Limb (tissue), 2 donors: Measurements from ENCODE around the gene PITX1.

Experiments
- DNase-seq, 2 donors: peaks; one replicate each; pipeline ENCODE4 v3.0.0-alpha.2; 2016; ENCODE audit errors: extremely low spot score in 2 of 2

The PITX1 gene

DNA sequence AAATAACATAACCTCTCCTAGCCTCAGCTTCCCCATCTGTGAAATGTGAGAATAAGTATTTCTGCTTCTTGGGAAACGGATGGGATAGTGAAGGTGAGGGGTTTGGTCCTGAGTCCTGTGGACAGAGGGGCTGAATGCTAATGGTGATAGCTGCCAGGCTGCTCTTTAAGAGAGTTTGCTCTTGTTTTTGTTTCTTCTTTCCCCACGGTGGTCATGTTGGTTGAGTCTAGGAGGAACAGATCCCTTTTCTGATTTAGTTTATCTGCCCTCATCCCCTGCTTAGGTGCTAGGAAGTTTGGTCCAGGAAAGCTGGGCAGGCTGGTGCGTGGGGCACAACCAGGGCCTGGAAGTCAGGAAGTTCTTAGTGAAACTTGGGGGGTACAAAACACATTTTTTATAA is 7.7 kb upstream of the PITX1 start:
- no peak for DNase-seq

DNA sequence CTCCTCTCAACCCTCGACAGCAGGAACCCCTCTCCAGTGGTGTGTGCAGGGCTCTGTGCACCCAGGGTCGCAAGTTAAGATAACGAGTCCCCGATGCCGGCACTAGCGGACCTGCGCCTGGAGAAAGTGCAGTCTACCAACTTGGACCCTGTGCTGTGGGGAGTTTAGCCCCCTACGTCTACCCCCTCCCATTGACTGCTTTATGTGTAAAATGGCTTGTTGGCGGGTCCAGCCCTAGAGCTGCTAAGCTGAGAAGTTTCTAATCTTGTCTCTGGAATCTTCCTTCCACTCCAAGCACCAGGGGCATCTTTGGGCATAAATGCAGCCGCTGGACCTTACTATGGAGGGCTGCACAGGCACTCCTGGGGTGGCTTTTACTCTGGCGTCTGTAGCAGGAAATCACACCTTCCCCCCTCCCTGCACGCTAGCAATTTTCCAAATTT is 7.1 kb upstream of the PITX1 start:
- DNase-seq = no peak

DNA sequence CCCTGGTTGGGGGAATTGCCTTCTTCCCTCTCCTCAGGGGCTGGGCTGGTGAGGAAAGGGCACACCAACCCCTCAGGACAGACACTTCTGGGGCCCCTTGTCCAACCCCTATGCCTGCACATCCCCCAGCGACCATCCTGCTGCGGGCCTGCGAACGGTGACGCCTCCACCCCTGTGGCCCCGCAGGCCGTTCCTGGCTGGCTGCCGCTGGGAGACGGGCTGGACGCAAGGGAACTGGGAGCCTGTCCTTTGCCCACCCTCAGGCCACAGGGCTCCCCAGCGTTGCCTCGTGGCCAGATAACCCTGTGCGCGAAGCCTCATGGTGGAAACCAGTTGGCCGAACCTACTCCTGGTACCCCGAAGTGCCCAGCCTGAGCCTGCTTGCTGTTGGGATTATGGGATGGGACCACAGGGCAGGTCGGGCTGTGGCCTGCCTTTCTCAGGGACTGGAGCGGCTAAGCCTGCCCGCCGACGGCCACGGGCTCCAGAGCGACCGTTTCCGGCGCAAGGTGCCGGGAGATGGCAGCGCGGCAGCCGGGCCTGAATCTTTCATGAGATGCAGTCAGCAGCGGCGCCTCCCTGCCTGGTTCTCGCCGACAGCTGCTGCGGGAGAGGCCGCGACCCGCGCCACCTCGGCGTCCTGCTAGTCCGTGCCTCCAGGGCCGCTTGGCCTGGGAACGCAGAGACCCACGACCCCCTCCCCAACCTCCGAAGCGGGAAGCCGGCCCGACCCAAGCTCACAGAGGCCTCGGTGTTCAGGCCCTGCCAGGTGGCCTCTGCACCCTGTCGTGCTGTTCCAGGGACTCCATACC is 6.5 kb upstream of the PITX1 start:
- peak in 1 of 2 donors; percentile 66 for DNase-seq

DNA sequence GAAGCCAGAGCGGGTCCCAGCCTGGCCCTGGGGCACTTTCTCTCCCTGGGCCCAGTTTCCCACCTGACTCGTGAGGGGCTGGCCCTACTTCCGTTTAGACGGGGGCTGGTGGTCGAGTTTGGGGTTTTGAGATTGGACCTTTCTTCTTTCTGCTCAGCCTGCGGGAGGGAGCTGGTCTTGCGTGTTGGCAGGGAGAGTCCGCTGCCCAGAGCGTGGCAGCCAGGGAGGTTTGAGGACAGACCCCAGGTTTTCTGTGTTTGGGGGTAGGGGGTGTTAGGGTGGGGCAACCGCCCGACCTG is 6.0 kb upstream of the PITX1 start:
- no peak for DNase-seq

DNA sequence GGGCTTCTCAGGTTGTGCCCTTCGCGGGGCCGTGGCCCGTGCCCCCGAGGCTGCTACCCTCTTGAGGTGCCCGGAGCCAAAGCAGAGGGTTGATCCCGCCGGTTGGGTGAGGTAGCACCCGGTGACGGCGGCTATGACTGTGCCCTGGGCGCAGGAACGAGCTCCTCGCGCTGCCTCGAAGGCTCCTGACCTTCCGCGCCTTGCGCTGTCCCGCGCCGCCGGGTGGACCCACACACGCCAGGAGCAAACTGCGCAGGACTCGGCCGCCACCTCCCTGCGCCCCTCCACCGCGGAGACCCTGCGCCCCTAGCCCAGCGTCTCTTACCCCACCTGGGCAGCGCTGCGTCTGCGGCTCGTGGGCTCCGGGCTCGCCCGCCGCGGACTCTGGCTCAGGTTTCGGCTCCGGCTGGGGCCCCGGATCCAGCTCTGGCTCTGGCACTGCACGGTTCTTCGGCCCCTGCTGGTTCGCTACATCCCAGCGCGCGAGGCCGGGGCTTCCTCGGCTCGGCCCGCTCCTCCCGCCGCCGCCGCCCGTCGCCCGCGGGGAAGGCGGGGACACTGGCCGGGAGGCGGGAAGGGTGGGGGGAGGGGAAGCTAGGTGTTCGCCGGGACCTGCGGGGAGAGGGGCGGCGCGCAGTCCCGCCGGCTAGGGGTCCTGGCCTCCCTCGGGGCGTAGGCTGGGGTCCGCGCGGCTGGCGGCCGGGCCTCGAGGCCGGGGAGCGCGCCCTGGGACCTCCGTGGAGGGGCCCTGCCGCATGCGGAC is 5.4 kb upstream of the PITX1 start:
- DNase-seq = peak in 1 of 2 donors; percentile 65

DNA sequence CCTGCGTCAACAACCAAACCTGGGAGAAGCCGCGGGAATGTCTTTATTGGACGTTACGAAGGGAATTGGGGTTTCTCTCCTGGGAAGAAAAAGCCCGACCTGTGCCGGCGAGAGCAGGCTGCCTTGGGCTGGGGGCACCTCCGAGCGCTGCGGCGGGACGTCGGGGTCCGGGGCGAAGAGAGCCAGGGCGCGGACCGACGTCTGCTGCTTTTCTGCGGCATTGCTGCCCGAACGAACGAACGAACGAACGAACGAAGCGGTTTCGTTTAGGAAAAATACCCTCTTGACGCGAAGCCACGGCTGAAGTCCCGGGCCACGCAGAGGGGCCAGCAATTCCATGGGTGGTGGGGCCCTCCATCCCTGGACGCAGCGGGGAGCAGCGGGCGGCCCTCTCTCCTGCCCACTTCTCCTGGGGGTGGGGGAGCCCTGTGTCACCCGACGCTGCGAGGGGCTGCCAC is 4.8 kb upstream of the PITX1 start:
- no peak for DNase-seq

DNA sequence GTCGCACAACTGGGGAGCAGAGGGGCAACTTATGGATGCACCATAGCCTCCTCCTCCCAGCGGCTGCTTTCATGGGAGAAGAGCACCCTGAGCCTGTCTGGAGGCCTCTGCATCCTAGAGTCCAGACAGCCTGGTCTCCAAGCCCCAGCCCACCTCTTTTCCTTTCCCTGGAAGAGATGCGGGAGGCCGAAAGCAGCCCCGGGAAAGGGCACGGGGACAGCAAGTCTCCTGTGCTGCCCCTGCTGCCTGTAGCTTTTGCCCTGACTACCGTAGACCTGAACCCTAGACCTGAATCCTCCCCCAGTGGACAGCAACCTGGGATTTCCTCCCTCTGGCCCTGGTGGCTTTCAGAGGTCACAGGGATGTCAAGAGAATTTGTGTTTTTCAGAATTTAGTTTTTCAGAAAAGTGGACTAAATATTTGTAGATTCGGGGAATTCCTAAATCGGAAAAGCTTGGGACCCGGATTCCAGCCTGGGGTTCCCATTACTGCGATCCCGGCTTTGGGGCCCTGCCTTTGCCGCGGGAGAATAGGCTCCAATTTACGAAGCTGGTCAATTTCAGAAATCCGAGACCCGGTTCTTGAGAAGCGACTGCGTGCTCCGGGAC is 4.3 kb upstream of the PITX1 start:
- no peak for DNase-seq

DNA sequence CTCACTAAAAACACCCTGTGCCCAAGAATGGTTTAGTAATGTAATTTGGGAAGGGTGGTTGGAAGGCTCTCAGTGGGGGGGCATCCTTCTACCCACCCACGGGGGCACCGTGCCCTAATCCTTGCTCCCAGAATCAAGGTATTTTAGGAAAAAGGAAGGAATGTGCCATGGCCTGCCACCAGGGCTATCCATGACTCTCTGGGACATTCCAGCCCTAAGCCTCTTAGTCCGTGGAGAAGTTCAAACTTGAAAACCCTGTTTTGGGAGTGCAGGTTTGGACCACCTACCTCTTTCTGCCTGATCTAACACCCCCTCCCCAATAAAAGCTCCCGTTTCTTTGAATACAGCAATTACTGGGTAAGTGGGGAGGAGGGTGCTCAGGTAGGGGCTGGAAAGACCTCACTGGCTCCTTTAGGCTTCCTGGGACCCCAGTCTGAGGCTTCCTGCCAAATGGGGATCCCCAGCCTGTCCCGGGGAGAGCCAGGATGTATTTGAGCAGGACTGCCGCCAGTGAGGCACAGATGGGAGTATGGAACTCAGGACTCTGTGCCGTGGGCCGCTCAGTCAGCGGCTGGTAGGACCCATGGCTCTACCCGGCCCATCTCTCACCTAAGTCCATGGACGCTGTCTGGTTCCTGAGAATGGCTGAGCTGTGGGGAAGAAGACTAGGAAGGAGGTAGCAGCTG is 3.6 kb upstream of the PITX1 start:
- DNase-seq = no peak

DNA sequence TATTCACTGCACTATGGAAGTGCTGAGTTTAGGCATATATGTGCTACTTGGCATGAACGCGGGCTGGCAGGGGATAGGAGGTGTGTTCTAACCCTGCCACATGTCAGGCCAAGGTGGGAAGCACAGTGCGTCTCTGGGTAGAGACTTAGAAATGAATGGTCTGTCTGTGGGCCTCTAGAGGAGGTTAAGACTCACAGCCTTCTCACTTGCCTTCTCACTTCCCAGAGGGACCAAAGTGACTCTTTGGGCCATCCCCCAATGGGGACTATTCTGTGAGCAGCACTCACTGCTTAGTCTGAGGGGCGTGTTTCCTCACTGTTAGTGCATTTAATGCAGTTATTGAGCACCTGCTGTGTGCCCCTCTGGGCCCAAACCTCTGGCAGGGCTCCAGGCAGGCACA is 2.4 kb upstream of the PITX1 start:
- no peak for DNase-seq

DNA sequence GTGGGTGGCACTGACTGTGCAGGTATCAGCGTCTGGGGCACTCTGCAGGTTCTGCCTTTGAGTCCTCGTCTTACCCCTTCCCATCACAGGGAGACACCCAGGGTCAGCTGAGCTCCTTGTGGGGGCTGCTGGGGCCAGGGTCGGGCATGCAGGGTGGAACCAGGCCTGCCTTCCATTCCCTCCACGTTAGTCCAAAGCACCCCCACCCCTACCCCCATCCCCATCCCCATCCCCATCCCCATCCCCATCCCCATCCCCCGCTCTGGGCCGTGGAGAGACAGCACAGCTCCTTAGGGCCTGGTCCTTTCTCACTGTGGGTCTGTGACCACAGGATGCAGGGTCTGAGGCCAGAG is 1.6 kb upstream of the PITX1 start:
- no peak for DNase-seq

DNA sequence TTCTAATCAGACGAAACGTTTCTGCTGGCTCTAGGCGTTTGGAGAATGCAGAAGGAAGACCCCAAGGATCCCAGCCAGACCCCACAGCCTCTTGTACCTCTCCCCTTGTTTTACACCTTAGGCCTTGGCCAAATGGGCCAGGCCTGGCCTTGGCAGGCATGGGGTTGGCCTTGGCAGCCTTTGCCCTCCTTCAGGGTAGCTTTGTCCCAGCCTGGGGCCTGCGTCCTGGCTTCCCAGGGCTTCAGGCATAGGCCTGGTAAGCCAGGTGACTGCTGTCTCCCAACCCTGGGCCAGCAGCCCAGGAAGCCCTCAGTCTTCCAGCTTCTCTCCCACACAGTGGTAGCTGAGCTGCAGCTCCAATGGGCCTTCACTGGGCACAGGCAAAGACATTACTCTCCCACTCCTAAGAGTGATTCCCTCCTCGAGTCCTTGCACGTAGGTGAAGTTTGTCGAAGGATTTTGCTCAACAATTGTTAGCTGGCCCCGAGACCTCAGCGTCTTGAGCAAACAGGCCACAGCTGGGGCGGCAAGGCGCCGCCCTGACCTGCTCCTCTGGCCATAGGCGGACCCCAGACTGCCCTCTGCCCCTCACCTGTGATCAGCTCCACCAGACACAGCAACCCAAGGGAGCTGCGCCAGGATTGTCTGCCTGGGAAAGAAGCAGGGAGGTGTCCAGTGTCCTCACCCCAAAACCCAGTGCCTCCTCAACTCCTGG is 1.1 kb upstream of the PITX1 start:
- no peak for DNase-seq

DNA sequence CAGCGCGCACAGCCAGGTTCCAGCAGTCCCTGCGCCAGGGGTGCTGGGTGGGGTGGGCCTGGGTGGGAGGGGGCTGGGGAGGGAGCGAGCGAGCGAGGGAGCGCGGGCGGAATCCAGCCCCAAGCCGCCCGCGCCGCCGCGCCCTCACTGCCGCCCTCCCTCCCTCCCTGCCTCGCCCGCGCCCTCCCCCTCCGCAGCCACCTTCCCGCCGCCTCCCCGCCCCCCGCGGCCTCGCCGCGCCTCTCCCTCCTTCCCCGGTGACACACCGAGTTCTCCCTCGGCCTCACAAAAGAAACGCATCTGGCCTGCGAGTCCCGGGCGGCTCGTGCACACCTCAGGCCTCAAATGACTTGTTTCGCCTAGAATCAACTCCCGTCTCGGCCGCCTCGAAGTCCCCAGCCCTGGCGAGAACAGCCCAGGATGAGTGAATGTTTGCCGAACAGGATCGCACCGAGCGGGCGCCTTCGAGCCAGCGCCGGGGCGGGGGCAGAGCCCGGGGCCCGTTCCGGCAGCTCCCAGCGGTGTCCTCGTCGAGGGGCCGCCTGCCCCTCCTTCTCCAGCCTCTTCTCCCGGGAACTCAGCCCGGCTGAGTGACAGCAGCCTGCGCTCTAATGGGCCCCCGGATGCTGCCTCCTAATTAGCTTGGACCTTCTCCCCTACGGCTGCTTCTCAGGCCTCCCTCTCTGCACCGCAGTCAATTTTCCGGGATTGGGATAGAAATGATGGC is 371 bp upstream of the PITX1 start:
- peak in 1 of 2 donors; percentile 84 for DNase-seq

DNA sequence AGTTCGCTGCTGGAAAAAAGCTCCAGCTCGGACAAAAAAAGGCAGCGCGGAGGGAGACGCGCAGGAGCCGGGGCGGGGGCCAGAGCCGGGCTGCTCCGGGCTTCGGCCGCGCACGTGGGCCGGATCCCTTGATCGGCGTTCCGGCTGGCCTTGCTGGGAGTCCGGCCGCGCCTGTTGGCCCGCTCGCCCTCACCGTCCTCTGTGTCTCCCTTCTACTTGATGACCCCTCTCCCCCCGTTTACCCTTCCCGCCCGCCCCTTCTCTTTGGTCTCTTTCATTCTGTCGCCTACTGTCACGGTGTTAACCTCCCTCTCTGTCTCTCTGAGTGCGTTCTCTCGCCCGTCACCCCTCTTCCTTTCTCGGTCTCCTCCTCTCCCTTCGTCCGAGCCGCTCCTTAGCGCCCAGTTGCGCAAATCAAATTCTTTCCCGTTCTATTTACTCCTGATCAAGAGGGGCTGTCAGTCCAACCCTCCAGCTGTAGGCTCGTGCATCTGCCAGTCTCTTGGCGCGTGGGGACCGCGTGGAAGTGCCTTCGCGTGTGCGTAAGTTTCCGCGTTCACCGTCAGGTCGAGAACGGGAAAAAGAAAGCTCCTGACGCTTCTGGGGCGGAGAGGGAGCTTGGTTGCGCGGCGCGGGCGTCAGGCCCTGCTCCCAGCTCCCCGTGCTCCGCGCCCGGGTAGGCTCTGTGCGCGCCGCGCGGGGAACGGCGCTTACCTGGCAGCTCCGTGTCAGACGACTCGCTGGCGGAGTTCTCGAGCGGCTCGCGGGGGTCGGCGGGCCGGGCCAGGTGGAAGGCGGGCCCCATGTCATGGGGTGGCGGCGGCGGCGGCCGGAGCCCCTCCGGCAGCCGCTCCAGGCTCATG is 798 bp downstream of the PITX1 start:
- peak in 1 of 2 donors; percentile 67 for DNase-seq

DNA sequence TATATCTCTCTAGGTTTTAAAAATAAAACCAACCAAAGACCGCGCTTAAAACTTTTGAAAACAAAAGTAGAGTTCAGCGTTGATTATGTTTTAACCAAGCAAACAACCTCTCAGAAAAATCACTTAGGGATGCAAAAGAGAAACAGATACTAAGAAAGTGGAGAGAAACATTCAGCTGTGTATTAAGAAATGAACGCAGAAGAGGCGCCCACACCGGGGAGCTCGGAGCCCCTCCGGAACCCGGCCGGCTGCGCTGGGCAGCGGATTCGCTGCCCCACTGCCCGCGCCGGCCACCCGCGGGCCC is 1.4 kb downstream of the PITX1 start:
- DNase-seq = no peak

DNA sequence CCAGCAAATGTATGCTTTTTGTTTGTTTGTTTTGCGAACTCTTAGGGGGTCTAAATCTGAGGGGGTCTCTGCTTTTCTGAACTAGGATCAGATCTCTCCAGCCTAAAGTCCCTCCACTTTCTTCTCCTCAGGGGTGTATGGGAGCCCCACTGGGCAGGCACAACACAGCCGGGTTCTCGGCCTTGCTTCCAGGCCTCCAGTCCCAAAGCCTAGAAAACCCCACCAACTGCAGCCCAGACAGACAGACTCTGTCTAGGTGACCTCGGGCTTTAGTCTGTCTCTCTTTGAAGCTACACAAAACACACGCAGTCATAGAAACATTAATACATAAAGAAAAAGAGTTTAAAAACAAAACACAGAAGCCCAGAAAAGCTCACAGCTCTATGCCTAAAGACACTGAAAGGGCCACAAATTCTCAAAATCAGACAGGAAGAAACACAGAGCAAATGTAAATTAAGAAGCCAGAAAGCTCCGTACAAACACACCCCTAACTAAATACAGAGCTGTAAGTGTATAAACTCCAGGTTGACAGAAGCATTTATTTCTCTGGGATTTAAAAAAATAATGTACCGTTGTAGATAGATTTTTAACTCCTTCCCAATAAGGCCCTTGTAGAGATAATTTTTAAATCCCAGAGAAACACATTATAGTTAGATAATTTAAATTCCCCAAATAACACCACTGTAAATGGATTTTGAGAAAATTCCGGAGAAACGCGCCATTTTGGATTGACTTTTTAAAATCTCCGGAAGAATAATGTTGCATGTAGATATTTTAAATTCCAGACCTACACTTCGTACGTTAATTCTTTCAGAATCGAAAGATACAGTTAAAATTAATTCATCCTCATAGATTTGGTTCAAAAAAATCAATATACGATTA is 2.0 kb downstream of the PITX1 start:
- no peak for DNase-seq

DNA sequence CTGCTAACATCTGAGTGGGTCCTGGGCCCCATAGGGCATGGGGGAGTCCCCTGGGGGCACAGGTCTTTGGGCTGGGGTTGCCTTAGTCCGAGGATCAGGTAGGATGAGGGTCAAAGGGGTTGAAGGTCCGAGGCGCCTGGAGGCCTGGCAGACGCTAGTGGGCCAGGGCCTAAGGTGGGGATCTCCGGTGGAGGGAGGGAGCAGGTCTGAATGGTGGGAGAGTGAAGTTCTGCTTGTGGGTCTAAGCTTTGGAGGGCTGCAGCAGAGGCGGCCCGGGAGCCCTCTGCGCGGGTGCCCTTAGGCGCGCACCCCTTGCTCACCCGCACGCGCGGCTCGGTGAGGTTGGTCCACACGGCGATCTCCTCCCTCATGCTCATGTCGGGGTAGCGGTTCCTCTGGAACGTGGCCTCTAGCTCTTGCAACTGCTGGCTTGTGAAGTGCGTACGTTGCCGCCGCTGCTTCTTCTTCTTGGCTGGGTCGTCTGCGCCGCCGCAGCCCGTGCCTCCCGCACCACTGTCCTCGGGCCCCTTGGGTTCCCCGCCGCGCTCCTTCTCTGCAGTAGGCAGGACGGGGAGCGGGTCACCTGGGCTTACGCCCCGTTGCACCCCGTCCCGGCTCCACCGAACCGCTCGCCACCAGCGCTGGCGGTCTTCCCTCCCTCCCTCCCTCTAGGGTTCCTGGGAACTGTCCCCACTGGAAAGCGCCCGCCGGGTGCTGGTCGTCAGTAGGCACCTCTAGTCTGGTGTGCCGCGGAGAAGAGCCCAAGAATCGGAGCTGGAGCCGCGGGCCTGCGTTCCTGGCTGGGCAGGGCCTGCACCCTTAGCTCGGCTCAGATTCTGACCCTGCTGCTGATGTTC is 2.8 kb downstream of the PITX1 start:
- DNase-seq = no peak

DNA sequence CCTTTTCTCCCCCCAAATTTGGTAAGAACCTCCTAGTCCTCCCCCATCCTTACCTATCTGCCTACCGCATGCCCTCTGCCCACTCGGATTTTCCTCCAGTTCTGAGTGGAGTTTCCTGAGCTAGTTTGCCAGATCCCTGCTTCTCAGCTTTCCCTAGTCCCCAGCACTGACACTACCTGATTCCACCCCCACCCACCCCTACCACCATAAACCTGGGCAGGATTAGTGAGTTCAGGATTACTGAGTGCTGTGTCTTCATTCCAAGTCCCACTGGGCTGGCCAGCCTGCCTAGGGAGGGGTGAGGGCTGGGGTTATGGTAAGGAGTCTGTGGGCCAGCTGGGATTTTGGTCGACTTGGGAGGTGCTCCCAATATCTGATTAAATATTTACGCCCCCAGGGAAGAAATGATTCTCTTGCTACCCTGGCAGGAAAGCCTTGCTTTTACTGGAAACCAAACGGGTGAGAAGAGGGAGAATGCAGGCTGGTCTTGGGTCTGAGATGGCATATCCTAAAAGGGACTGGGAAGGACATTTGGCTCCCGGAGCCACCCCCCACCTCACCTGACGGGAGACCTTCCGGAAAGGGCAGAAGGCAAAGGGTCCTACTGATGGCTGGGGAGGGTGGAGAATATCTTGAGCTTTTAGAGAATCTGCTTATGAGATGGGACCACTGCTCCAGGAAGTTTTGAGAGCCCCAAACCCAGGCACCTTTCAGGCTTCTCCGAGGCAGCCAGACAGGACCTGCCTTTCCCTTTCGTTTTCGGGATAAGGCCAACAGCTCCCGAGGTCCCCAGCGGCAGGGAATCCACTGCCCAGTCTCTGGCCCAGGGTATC is 3.7 kb downstream of the PITX1 start:
- DNase-seq = no peak
